Measurements from ENCODE around the gene PLBD2. TPM values are rescaled to one million over a fixed set of nuclear protein-coding genes. Genes with fewer than 3 reads are reported as not detected.

The PLBD2 gene
- total and polyA plus RNA-seq, 9 of the 15 experiments (the other 6 are each of a cell fraction or from before 2014, with no cell fraction given), result 2.4 to 37.4 (median 6.0) TPM

- TF ChIP-seq PRDM10 (IDR thresholded peaks at IDR 0.05; ENCODE audit: partially characterized antibody), result peak; percentile 7
- no peak for TF ChIP-seq ZBTB9 (CRISPR knock-in tag; IDR thresholded peaks at IDR 0.05)
- no peak; the same call in 1 of the 2 replicates for TF ChIP-seq SMARCC2 (IDR thresholded peaks at IDR 0.05; ENCODE audit: low read depth)
- 0 out of 6 replicates have a peak, but pooled peaks of 1 of the 3 experiments have one; percentile 21 for TF ChIP-seq ZBTB11 (CRISPR knock-in tag; IDR thresholded peaks at IDR 0.05)
- no peak for TF ChIP-seq ZNF197 (CRISPR knock-in tag; IDR thresholded peaks at IDR 0.05; ENCODE audit: low read depth)
- peak; percentile 61; the same call in 1 of the 2 replicates for TF ChIP-seq FOXP1 (CRISPR knock-in tag; IDR thresholded peaks at IDR 0.05)
- TF ChIP-seq STAT5B (CRISPR knock-in tag; IDR thresholded peaks at IDR 0.05), result no peak
- TF ChIP-seq STAT6 (CRISPR knock-in tag; IDR thresholded peaks at IDR 0.05), result no peak
- TF ChIP-seq ELF2 (CRISPR knock-in tag; IDR thresholded peaks at IDR 0.05), result no peak; the same call in 1 of the 2 replicates
- no peak for TF ChIP-seq KLF13 (tag; IDR thresholded peaks at IDR 0.05; ENCODE audit: borderline replicate concordance, low read depth)
- no peak for TF ChIP-seq ZNF76 (CRISPR knock-in tag; IDR thresholded peaks at IDR 0.05; ENCODE audit: borderline replicate concordance)
- 0 out of 2 replicates have a peak, but pooled peaks have one; percentile 20 for TF ChIP-seq ZNF431 (CRISPR knock-in tag; IDR thresholded peaks at IDR 0.05)
- no peak for TF ChIP-seq TAF15 (IDR thresholded peaks at IDR 0.05; ENCODE audit: low read depth, low read length)
- TF ChIP-seq KDM1A (IDR thresholded peaks at IDR 0.05), result peak in 1 of 2 experiments; percentile 54; a peak in 1 of 4 replicates
- no peak for TF ChIP-seq ZNF274 (IDR thresholded peaks at IDR 0.05; ENCODE audit: borderline replicate concordance, low read depth, low read length)
Observed at GRCh38 chr12:113358381-113359132, at the start of gene PLBD2 (continued).

All from K562 (cell line).